Cardiac muscle cell (in vitro differentiated cells and primary cell): ENCODE results near the gene TBC1D19. TPM values are rescaled to one million over a fixed set of nuclear protein-coding genes. Genes with fewer than 3 reads are reported as not detected.
A peak's percentile ranks its signal among the peaks of the same experiment; 100 is the strongest.

Experiments
- DNase-seq, 2 donors: peaks; one replicate each; pipeline versions ENCODE4 v3.0.0 to v3.0.0-alpha.2; 2010 to 2017; ENCODE audit warnings: low read depth in 1 of 2, low spot score in 1 of 2
- H3K27ac ChIP-seq: fragments of 200-600 bp; sonication (generic); 2 replicates; pipeline ENCODE4 v1.5.1; 2016
- H3K27me3 ChIP-seq: fragments of 200-600 bp; sonication (generic); 2 replicates; pipeline ENCODE4 v1.6.0; 2016; ENCODE audit warnings: control low read depth
- H3K36me3 ChIP-seq: fragments of 200-600 bp; sonication (generic); 2 replicates; pipeline ENCODE4 v1.5.1; 2016; ENCODE audit warnings: control low read depth
- H3K4me1 ChIP-seq: fragments of 200-600 bp; sonication (generic); 2 replicates; pipeline ENCODE4 v1.8.1; 2017; ENCODE audit warnings: low read depth, mild to moderate bottlenecking, mixed run types
- H3K4me3 ChIP-seq: fragments of 200-600 bp; sonication (generic); 2 replicates; pipeline ENCODE4 v1.5.1; 2016; ENCODE audit warnings: mild to moderate bottlenecking
- H3K9me3 ChIP-seq: fragments of 200-600 bp; sonication (generic); 2 replicates; pipeline ENCODE4 v1.5.1; 2017; ENCODE audit warnings: low read depth, mild to moderate bottlenecking, control low read depth
- CTCF ChIP-seq: IDR thresholded peaks from 2 replicates; pipeline ENCODE4 v1.5.1; 2012; ENCODE audit warnings: low read depth, mild to moderate bottlenecking, low read length
- polyA plus RNA-seq: library from polyadenylated mRNA; unstranded; fragments of >200 nt; fragmentation: Nextera tagmentation; extraction: Ambion mirVana; gene quantifications from 2 replicates; pipeline ENCODE4 v1.2.1, GENCODE V29; 2016
- total RNA-seq: library from RNA; depleted of rRNA; stranded (reverse); fragments of >200 nt; gene quantifications from 2 replicates; pipeline ENCODE4 v1.2.3, GENCODE V29; 2016

Gene TBC1D19
- total and polyA plus RNA-seq, 2 experiments from 2014 or later: 10.9 to 17.3 TPM

GRCh38 chr4:26717332-26717731 lies 133.4 kb downstream of the TBC1D19 start:
- peak in 1 of 2 donors; percentile 66 for DNase-seq
- no peaks in the 10 kb centered on the region for H3K36me3 ChIP-seq

GRCh38 chr4:26719954-26720552 lies 136.2 kb downstream of the TBC1D19 start:
- no peaks in the 10 kb centered on the region for H3K27me3 ChIP-seq
- TF ChIP-seq CTCF: peak; percentile 68

More at GRCh38 chr4:26717332-26717731, 133.4 kb downstream of the TBC1D19 start:
- Histone ChIP-seq H3K4me1 (peaks cover 10% of the 10 kb centered on the region), H3K27ac (no peak overlapping the region), H3K4me3 (no peak overlapping the region), H3K27me3 (no peaks in the 10 kb centered on the region), H3K9me3 (no peaks in the 10 kb centered on the region)
- TF ChIP-seq CTCF: no peak

GRCh38 chr4:26721685-26722084 lies 137.8 kb downstream of the TBC1D19 start:
- H3K27me3 ChIP-seq: no peaks in the 10 kb centered on the region
- H3K4me3 ChIP-seq: no peak overlapping the region
- no peaks in the 10 kb centered on the region for H3K36me3 ChIP-seq
- no peak for TF ChIP-seq CTCF
- no peak for DNase-seq
- no peak overlapping the region for H3K27ac ChIP-seq
- no peaks in the 10 kb centered on the region for H3K9me3 ChIP-seq
- peaks cover 18% of the 10 kb centered on the region for H3K4me1 ChIP-seq

More at GRCh38 chr4:26719954-26720552, 136.2 kb downstream of the TBC1D19 start:
- no peaks in the 10 kb centered on the region for H3K36me3 ChIP-seq
- H3K27ac ChIP-seq: no peak overlapping the region
- no peak overlapping the region for H3K4me3 ChIP-seq
- DNase-seq: peak; percentile 13 to 54
- peaks cover 10% of the 10 kb centered on the region for H3K4me1 ChIP-seq
- no peaks in the 10 kb centered on the region for H3K9me3 ChIP-seq

- TF ChIP-seq CTCF: no peak
- Histone ChIP-seq H3K9me3 (no peaks in the 10 kb centered on the region), H3K4me1 (peaks cover 28% of the 10 kb centered on the region), H3K36me3 (no peaks in the 10 kb centered on the region), H3K4me3 (no peak overlapping the region), H3K27ac (no peak overlapping the region), H3K27me3 (no peaks in the 10 kb centered on the region)
- no peak for DNase-seq
Observed at GRCh38 chr4:26723216-26723615, 139.3 kb downstream of the TBC1D19 start.

- no peaks in the 10 kb centered on the region for H3K9me3 ChIP-seq
- no peak for DNase-seq
- TF ChIP-seq CTCF: no peak
- H3K4me1 ChIP-seq: peaks cover 28% of the 10 kb centered on the region
- no peak overlapping the region for H3K4me3 ChIP-seq
- no peaks in the 10 kb centered on the region for H3K27me3 ChIP-seq
- H3K27ac ChIP-seq: no peak overlapping the region
- no peaks in the 10 kb centered on the region for H3K36me3 ChIP-seq
Observed at GRCh38 chr4:26724534-26724933, 140.7 kb downstream of the TBC1D19 start.
